Thymus (tissue), 11 donors: Measurements from ENCODE around the gene TTLL5. TPM values are rescaled to one million over a fixed set of nuclear protein-coding genes. Genes with fewer than 3 reads are reported as not detected.
A peak's percentile ranks its signal among the peaks of the same experiment; 100 is the strongest.

ENCODE experiments used
- DNase-seq, 9 donors: peaks; one replicate each; pipeline ENCODE4 v3.0.0-alpha.2; 2013; ENCODE audit warnings: low spot score in 9 of 9, low read depth in 6 of 9, missing footprints in 1 of 9
- H3K27ac ChIP-seq, 2 donors: one replicate each; pipeline ENCODE4 v1.5.1; 2013; ENCODE audit warnings: control low read depth in 1 of 2, low read depth in 1 of 2, low read length in 1 of 2, mild to moderate bottlenecking in 1 of 2, moderate library complexity in 1 of 2
- H3K27me3 ChIP-seq, 2 donors: one replicate each; pipeline ENCODE4 v1.5.1; 2013; ENCODE audit warnings: low read length in 1 of 2; ENCODE audit not compliant: control insufficient read depth in 2 of 2, insufficient read depth in 1 of 2
- H3K36me3 ChIP-seq, 2 donors: one replicate each; pipeline ENCODE4 v1.5.1; 2013; ENCODE audit warnings: low read length in 1 of 2, mild to moderate bottlenecking in 1 of 2, moderate library complexity in 1 of 2; ENCODE audit not compliant: control insufficient read depth in 2 of 2, insufficient read depth in 2 of 2
- H3K4me1 ChIP-seq, 2 donors: one replicate each; pipeline ENCODE4 v1.5.1; 2013; ENCODE audit warnings: low read length in 2 of 2; ENCODE audit not compliant: control insufficient read depth in 2 of 2, insufficient read depth in 2 of 2
- H3K4me3 ChIP-seq, 2 donors: one replicate each; pipeline ENCODE4 v1.5.1; 2013; ENCODE audit warnings: low read length in 2 of 2, control low read depth in 1 of 2, mild to moderate bottlenecking in 1 of 2
- H3K9me3 ChIP-seq, 2 donors: one replicate each; pipeline ENCODE4 v1.5.1; 2013; ENCODE audit warnings: low read length in 1 of 2, mild to moderate bottlenecking in 1 of 2; ENCODE audit not compliant: control insufficient read depth in 2 of 2, insufficient read depth in 1 of 2
- WGBS: extraction: QIAGEN DNeasy Blood & Tissue Kit; methylation state at CpG from one replicate; pipeline ENCODE4 v1.1.7; 2013; 5-methylcytosine and 5-hydroxymethylcytosine counted together
- polyA plus RNA-seq: library from polyadenylated mRNA; stranded (reverse); fragments of 200-250 nt; gene quantifications from one replicate; pipeline ENCODE4 v1.2.3, GENCODE V29; 2013
- total RNA-seq: library from RNA; stranded (reverse); fragments of 120-200 nt; gene quantifications from one replicate; pipeline ENCODE4 v1.2.4, GENCODE V29; 2013
- donor health status: healthy.

Gene TTLL5
- total and polyA plus RNA-seq, 2 donors = 11.5 to 15.2 TPM

DNA sequence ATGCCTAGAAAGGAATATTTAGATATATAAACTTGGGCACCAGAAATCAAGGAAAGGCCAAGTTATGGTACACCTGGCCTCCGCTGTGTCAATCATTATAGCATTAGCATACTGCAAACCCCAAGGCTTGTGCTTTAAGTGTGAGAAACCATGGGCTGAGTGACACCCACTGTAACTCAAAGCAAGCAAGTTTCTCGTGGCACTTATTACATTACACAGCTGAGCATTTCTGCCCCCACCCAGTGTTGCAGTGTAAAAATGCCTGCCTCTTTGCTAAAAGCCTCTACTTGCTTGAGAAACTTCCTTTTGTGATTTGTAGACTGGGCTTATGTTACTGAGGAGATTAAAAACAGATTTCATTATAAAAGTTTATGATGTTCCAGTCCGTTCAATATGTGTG lies 198.7 kb downstream of the TTLL5 start:
- no peak for DNase-seq
- Histone ChIP-seq H3K27ac (no peak overlapping the region), H3K36me3 (no peaks in the 10 kb centered on the region), H3K9me3 (no peaks in the 10 kb centered on the region), H3K4me1 (no peaks in the 10 kb centered on the region), H3K4me3 (no peak overlapping the region), H3K27me3 (no peaks in the 10 kb centered on the region)
- 95% methylated on average over 3 of the region's 3 CpGs for WGBS

DNA sequence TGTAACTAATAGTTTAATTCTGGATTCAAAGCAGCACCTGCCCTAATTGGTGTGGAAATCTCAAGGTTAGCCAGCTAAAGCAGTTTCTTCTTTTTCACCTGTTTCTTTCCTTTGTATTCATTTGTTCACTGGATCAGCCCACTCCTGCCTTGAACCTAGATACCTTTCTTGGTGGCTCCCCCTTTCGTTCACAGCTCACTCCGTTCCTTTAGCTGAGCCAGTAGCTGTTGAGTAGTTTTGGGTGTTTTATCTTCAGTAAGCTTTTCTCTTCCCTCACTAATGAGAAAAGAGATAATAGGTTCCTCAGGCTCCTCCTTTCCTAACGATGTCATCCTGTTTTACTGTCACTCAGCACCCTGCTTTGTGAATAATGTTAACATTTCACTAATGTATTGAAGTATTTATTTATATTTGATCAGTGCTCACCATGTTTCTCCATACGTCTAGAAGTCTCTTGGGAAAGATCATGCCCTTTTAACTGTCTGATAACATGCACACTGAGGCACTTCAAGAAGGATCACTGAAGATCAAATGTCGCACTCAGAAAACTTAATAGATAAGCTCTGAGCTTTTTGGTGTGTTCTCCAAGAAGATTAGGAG lies 199.6 kb downstream of the TTLL5 start:
- no peaks in the 10 kb centered on the region for H3K9me3 ChIP-seq
- no peaks in the 10 kb centered on the region for H3K4me1 ChIP-seq
- H3K36me3 ChIP-seq = no peaks in the 10 kb centered on the region
- H3K4me3 ChIP-seq = no peak overlapping the region
- no peak overlapping the region for H3K27ac ChIP-seq
- no peaks in the 10 kb centered on the region for H3K27me3 ChIP-seq
- no peak for DNase-seq
- 96% methylated on average over 5 of the region's 5 CpGs for WGBS

DNA sequence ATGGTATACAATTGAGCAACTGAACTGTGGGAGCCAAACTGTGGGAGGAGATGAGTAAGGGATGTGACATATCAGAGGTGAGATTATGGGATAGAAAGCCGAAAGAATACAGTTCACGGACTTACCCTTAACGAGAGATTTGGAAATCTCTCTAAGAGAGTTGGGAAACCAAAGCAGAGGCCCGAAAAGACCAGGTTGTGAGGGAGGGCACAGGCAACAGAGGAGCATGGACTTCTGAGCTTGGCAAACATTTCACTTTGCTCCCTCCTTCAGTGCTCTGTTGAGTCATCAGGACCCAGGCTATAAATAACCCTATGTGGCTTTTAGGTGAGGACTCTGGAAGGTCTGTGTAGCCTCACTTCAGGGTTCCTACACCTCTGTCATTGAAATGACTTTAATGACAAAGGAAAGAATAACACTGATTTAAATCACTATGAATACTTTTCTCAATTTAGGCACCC lies 200.1 kb downstream of the TTLL5 start:
- Histone ChIP-seq H3K4me1 (no peaks in the 10 kb centered on the region), H3K27me3 (no peaks in the 10 kb centered on the region), H3K4me3 (no peak overlapping the region), H3K9me3 (no peaks in the 10 kb centered on the region), H3K36me3 (no peaks in the 10 kb centered on the region), H3K27ac (no peak overlapping the region)
- WGBS = 98% methylated on average over 4 of the region's 4 CpGs
- no peak for DNase-seq

DNA sequence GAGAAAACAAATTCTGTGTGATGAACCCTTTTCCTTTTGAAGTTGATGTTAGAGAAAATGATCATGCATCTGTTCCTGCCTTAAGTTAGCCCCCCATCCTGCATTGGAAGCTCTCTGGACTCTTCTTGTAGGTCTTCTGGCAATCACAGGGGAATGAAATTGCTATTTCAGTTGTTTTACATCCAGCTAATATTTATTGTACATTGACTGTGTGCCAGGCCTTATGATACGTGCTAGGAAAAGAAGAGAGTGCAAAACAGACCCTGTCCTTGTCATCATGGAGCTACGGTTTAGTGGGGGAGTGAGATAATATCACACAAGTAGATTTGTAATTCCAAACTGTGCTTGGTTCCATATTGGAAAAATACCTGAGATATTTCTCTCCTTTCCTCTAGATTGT lies 202.2 kb downstream of the TTLL5 start:
- Histone ChIP-seq H3K27me3 (no peaks in the 10 kb centered on the region), H3K27ac (no peak overlapping the region), H3K4me1 (no peaks in the 10 kb centered on the region), H3K36me3 (peaks cover 0 to 3% of the 10 kb centered on the region in 2 donors), H3K9me3 (no peaks in the 10 kb centered on the region), H3K4me3 (no peak overlapping the region)
- over 99% methylated on average over 2 of the region's 2 CpGs for WGBS
- DNase-seq = no peak

DNA sequence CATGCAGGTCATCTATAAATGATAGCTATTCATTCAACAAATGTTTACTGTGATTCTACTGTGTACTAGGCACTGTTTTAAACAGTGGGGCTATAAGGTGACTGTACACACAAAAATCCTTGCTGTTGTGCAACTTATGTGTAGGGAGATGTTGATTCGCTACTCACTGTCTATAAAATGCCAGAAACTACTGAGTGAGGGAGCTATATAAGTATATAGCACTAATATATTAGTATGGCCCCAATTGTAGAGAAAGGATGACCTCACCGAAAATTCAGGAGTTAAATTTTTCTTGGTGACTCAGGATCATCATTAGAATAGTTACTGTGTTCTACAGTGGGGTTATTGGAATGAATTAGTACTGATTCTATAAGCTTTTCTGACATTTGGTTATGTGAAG lies 203.3 kb downstream of the TTLL5 start:
- 97% methylated on average over 2 of the region's 2 CpGs for WGBS
- H3K27ac ChIP-seq = no peak overlapping the region

DNA sequence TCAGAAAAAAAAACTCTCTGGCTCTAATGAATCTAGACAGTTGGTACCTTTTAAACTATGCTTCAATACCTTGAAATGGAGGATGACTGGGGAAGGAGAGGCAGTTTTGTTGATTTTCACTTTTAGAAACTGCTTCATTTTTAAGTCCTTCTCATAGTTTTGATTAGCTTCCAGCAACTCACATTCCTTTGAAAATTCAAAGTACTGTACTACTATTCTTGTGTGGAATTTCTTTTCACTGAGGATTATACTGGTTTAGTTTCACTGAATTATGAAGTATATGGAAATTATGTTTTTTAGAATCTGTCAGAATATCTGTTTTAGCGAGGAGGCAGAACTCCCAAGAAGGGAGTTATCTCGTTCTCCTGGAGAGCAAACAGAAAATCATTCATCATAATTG lies 204.5 kb downstream of the TTLL5 start:
- Histone ChIP-seq H3K4me1 (no peaks in the 10 kb centered on the region), H3K4me3 (no peak overlapping the region), H3K27ac (no peak overlapping the region), H3K36me3 (peaks cover 0 to 3% of the 10 kb centered on the region in 2 donors), H3K9me3 (no peaks in the 10 kb centered on the region), H3K27me3 (no peaks in the 10 kb centered on the region)
- DNase-seq = no peak
- WGBS = 96% methylated on average over 2 of the region's 2 CpGs

More for the DNA sequence above, 203.3 kb downstream of the TTLL5 start:
- no peak for DNase-seq
- Histone ChIP-seq H3K36me3 (peaks cover 0 to 3% of the 10 kb centered on the region in 2 donors), H3K4me1 (no peaks in the 10 kb centered on the region), H3K9me3 (no peaks in the 10 kb centered on the region), H3K4me3 (no peak overlapping the region), H3K27me3 (no peaks in the 10 kb centered on the region)

DNA sequence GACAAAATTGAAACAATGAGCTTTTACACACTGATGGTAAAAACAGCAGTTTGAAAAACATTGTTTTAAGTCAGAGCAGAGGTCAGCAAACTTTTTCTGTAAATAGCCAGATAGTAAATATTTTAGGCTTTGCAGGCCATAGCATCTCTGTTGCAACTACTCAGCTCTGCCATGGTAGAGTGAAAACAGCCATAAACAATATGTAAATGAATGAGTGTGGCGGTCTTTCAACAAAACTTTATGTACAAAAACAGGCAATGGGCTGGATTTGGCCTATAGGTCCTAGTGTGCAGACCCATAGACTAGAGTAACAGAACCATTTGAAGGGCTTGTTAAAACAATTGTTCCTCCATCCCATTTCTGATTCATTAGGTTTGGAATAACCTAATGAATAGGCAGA lies 205.9 kb downstream of the TTLL5 start:
- no peak for DNase-seq
- Histone ChIP-seq H3K9me3 (no peaks in the 10 kb centered on the region), H3K27me3 (no peaks in the 10 kb centered on the region), H3K4me3 (no peak overlapping the region), H3K4me1 (peaks cover 2 to 8% of the 10 kb centered on the region in 2 donors), H3K36me3 (peaks cover 0 to 3% of the 10 kb centered on the region in 2 donors), H3K27ac (no peak overlapping the region)
- WGBS = 99% methylated on average over 1 of the region's 1 CpG

DNA sequence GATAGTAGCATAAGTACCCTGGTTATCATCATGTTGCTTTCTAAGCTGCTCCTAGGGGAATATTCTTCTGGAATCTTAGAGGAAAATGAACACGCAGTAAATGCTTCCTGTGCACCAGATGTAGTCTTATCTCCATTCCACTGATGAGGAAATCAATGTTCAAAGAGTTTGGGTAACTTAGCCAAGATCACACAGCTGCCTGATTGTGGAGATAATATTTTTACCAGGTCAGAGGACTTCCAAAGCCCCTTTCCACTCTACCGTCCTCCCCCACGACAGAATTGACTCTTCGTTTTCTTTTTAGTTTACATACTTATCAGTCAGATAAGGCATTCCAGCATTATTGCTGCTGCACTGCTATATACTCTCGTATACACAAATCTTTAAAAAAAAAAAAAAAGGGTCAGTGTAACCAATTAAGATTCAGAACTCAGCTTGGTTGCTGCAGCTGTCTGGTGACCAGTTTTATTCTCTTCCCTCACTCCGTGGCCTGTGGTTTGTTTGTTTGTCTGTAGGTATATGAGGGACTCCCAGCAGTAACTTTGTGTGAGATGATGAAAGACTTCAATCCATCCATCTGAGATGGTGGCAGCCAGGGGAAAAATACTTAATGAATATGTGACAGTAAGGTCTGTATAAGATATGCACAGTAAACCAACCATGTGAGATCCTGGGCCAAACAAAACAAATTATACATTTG lies 210.3 kb downstream of the TTLL5 start:
- DNase-seq = peak in 1 of 9 donors; percentile 41
- peaks cover 2 to 8% of the 10 kb centered on the region in 2 donors for H3K4me1 ChIP-seq
- peaks cover 0 to 3% of the 10 kb centered on the region in 2 donors for H3K36me3 ChIP-seq
- 57% methylated on average over 6 of the region's 6 CpGs for WGBS
- H3K4me3 ChIP-seq = no peak overlapping the region
- H3K27me3 ChIP-seq = no peaks in the 10 kb centered on the region
- no peaks in the 10 kb centered on the region for H3K9me3 ChIP-seq
- no peak overlapping the region for H3K27ac ChIP-seq

DNA sequence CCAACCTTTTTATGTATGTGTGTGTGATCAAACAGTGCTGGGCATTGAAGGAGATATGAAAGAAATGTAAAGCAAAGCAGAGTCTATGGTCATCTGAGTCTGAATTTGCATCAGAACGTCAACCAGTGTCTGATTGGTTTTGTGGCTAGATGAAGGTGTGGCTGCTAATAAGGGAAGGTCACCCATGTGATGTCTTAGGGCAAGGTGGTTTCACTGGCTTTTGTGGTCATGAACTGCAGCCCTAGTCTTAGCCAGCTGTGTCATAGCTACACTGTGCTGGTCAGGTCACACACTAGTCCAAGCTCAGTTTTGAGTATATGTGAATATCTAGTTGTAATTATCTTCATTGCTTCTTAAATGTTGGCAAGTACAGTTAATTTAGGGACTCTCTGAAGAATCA lies 214.9 kb downstream of the TTLL5 start:
- Histone ChIP-seq H3K27ac (no peak overlapping the region), H3K36me3 (no peaks in the 10 kb centered on the region), H3K27me3 (no peaks in the 10 kb centered on the region), H3K4me1 (peaks cover 2 to 6% of the 10 kb centered on the region in 2 donors), H3K4me3 (no peak overlapping the region), H3K9me3 (no peaks in the 10 kb centered on the region)
- 92% methylated on average over 1 of the region's 1 CpG for WGBS
- no peak for DNase-seq
